HepG2 (cell line): ENCODE data around the gene AP2B1. TPM values are rescaled to one million over a fixed set of nuclear protein-coding genes. Genes with fewer than 3 reads are reported as not detected.

Source experiments
- BATF2 ChIP-seq: sonication (generic); formaldehyde crosslinking; IDR thresholded peaks from 2 replicates; pipeline ENCODE4 v1.8.0; 2022; ENCODE audit warnings: mild to moderate bottlenecking, missing genetic modification reagents, moderate library complexity
- CBX1 ChIP-seq: IDR thresholded peaks from one replicate; pipeline ENCODE4 v1.6.1; 2016; ENCODE audit warnings: antibody characterized with exemption, low read depth
- CEBPZ ChIP-seq: IDR thresholded peaks from 2 replicates; pipeline ENCODE4 v1.6.1; 2012; ENCODE audit warnings: low read length, improper control_type of control experiment
- ETV5 ChIP-seq: IDR thresholded peaks from 2 replicates; pipeline ENCODE4 v1.6.1; 2018; ENCODE audit warnings: missing biosample characterization, missing genetic modification reagents, inconsistent platforms, borderline replicate concordance
- HINFP ChIP-seq: sonication (generic); formaldehyde crosslinking; IDR thresholded peaks from 2 replicates; pipeline ENCODE4 v1.4.0; 2020; ENCODE audit warnings: low read depth, mild to moderate bottlenecking, missing genetic modification reagents
- HNRNPLL ChIP-seq: fragments of 200-400 bp; formaldehyde crosslinking; IDR thresholded peaks from 2 replicates; pipeline ENCODE4 v1.6.1; 2017; ENCODE audit warnings: mild to moderate bottlenecking, low read depth, low read length; ENCODE audit not compliant: poor library complexity, severe bottlenecking
- IKZF5 ChIP-seq: IDR thresholded peaks from 2 replicates; pipeline ENCODE4 v1.6.1; 2018; ENCODE audit warnings: missing genetic modification reagents, mild to moderate bottlenecking, missing compliant biosample characterization
- MNT ChIP-seq: fragments of 450-650 bp; IDR thresholded peaks from 2 replicates; pipeline ENCODE4 v1.6.1; 2016
- PHF20 ChIP-seq: sonication (generic); formaldehyde crosslinking; IDR thresholded peaks from 2 replicates; pipeline ENCODE4 v1.5.0; 2020; ENCODE audit warnings: mild to moderate bottlenecking, missing genetic modification reagents
- SIN3A ChIP-seq: IDR thresholded peaks from 2 replicates; pipeline ENCODE4 v1.6.1; 2011; ENCODE audit warnings: low read depth, mild to moderate bottlenecking, control low read depth, low read length, borderline replicate concordance
- SNRNP70 ChIP-seq: fragments of 200-400 bp; formaldehyde crosslinking; IDR thresholded peaks from 2 replicates; pipeline ENCODE4 v1.6.1; 2017; ENCODE audit warnings: mild to moderate bottlenecking, low read depth, low read length, moderate library complexity
- TBL1XR1 ChIP-seq: fragments of 150-350 bp; IDR thresholded peaks from 2 replicates; pipeline ENCODE4 v1.6.1; 2014; ENCODE audit warnings: borderline replicate concordance, low read length; ENCODE audit not compliant: partially characterized antibody
- ZBTB20 ChIP-seq: sonication (generic); formaldehyde crosslinking; IDR thresholded peaks from 2 replicates; pipeline ENCODE4 v1.8.1; 2023; ENCODE audit warnings: missing genetic modification reagents, low read depth, mild to moderate bottlenecking, borderline replicate concordance
- ZNF24 ChIP-seq: fragments of 450-650 bp; IDR thresholded peaks from 2 replicates; pipeline ENCODE4 v1.6.1; 2017; ENCODE audit warnings: antibody characterized with exemption, mild to moderate bottlenecking
- ZNF33B ChIP-seq: sonication (generic); formaldehyde crosslinking; IDR thresholded peaks from 2 replicates; pipeline ENCODE4 v1.5.1; 2020; ENCODE audit warnings: mild to moderate bottlenecking, missing genetic modification reagents
- ZNF552 ChIP-seq: sonication (generic); formaldehyde crosslinking; IDR thresholded peaks from 2 replicates; pipeline ENCODE4 v1.9.0; 2022; ENCODE audit warnings: missing genetic modification reagents, mild to moderate bottlenecking, borderline replicate concordance
- ZNF556 ChIP-seq: sonication (generic); formaldehyde crosslinking; IDR thresholded peaks from 2 replicates; pipeline ENCODE4 v1.4.0; 2020; ENCODE audit warnings: mild to moderate bottlenecking, missing genetic modification reagents, borderline replicate concordance
- ZNF724P ChIP-seq: sonication (generic); formaldehyde crosslinking; IDR thresholded peaks from 2 replicates; pipeline ENCODE4 v1.8.0; 2022; ENCODE audit warnings: missing genetic modification reagents, borderline replicate concordance
- ZNF740 ChIP-seq: sonication (generic); formaldehyde crosslinking; IDR thresholded peaks from 2 replicates; pipeline ENCODE4 v1.4.0; 2020; ENCODE audit warnings: missing genetic modification reagents
- ZNF816 ChIP-seq: sonication (generic); formaldehyde crosslinking; IDR thresholded peaks from 2 replicates; pipeline ENCODE4 v1.8.0; 2022; ENCODE audit warnings: missing genetic modification reagents, mild to moderate bottlenecking, borderline replicate concordance
- polyA plus RNA-seq, 8 experiments: library from polyadenylated mRNA; depleted of rRNA in 3 of 8; stranded (reverse) in 7 of 8; unstranded in 1 of 8; fragments of >200 nt; fragmentation: Illumina TruSeq in 4 of 8; extraction: Trizol in 4 of 8; gene quantifications; 2 replicates each; pipeline versions ENCODE4 v1.2.1 to v1.2.3, GENCODE V29; 2011 to 2016; ENCODE audit warnings: low read depth in 4 of 8, missing spikeins in 1 of 8, mixed read lengths in 1 of 8; ENCODE audit not compliant: insufficient read depth in 1 of 8
- total RNA-seq, 5 experiments: library from RNA; depleted of rRNA; stranded (reverse); fragments of >200 nt; fragmentation: Illumina TruSeq; extraction: Trizol; gene quantifications; 2 replicates each; pipeline ENCODE4 v1.2.3, GENCODE V29; 2016; ENCODE audit warnings: low read depth in 1 of 5

AP2B1 gene
- total and polyA plus RNA-seq, 2 of the 13 experiments (the other 11 are each of a cell fraction or from before 2014, with no cell fraction given) = 23.8 to 71.3 TPM

GRCh38 chr17:35578197-35578928 lies 8.8 kb upstream of the AP2B1 start, which contains the start of gene PEX12 (continued):
- TF ChIP-seq HINFP (CRISPR knock-in tag) = peak; percentile 84; the same call in 1 of the 2 replicates
- no peak for TF ChIP-seq CEBPZ
- peak; percentile 62 for TF ChIP-seq HNRNPLL
- TF ChIP-seq ETV5 (CRISPR knock-in tag) = peak; percentile 90
- peak; percentile 80 for TF ChIP-seq SIN3A
- no peak for TF ChIP-seq ZNF816 (CRISPR knock-in tag)
- no peak for TF ChIP-seq ZNF33B (CRISPR knock-in tag)
- TF ChIP-seq SNRNP70 = no peak
- TF ChIP-seq PHF20 (CRISPR knock-in tag) = peak; percentile 99
- TF ChIP-seq ZNF24 = no peak
- peak; percentile 14 for TF ChIP-seq TBL1XR1
- TF ChIP-seq BATF2 (CRISPR knock-in tag) = 0 out of 2 replicates have a peak, but pooled peaks have one; percentile 16
- no peak for TF ChIP-seq ZNF556 (CRISPR knock-in tag)
- no peak for TF ChIP-seq MNT
- peak; percentile 77; the same call in 1 of the 2 replicates for TF ChIP-seq ZBTB20 (CRISPR knock-in tag)
- peak; percentile 82; the same call in 1 of the 2 replicates for TF ChIP-seq ZNF552
- TF ChIP-seq IKZF5 (CRISPR knock-in tag) = peak; percentile 69; the same call in 1 of the 2 replicates
- no peak for TF ChIP-seq ZNF740 (CRISPR knock-in tag)
- TF ChIP-seq ZNF724P = no peak
- no peak for TF ChIP-seq CBX1
